ENCODE data around the gene TCF4. TPM values are rescaled to one million over a fixed set of nuclear protein-coding genes. Genes with fewer than 3 reads are reported as not detected.

TCF4 gene
- total RNA-seq, 1 experiment from 2014 or later, result 0.42 TPM

- no peak for ATAC-seq
- BruUV-seq (replicated peaks), result no TSS peak
- intact Hi-C loops (cut with micrococcal nuclease), result no loop called here
- no peaks in the 10 kb centered on the region for H3K36me3 ChIP-seq (ENCODE audit: control insufficient read depth in 1 of 2, insufficient read depth in 2 of 2, low read length in 2 of 2)
- no peaks in the 10 kb centered on the region for H3K9me3 ChIP-seq (ENCODE audit: control insufficient read depth in 1 of 2, insufficient read depth in 1 of 2, low read depth in 1 of 2, low read length in 2 of 2)
- ChIA-PET POLR2A (no interaction called here), CTCF (no interaction called here), RAD21 (ENCODE audit: low non-redundant PET in 1 of 2, low total read pairs in 2 of 2, uncharacterized antibody in 2 of 2, unreplicated experiment in 2 of 2) (no interaction called here)
- no peak overlapping the region for H3K27ac ChIP-seq (ENCODE audit: low read depth, low read length)
- TF ChIP-seq ELF1 (IDR thresholded peaks at IDR 0.05; ENCODE audit: borderline replicate concordance, low read depth) (no peak), CBX3 (IDR thresholded peaks at IDR 0.05; ENCODE audit: low read depth) (no peak), EZH2 (IDR thresholded peaks at IDR 0.05) (no peak), ZFX (IDR thresholded peaks at IDR 0.05) (no peak), ATF3 (IDR thresholded peaks at IDR 0.05) (no peak), SRF (IDR thresholded peaks at IDR 0.05; ENCODE audit: low read depth) (no peak), EZH2phosphoT487 (IDR thresholded peaks at IDR 0.05; ENCODE audit: borderline replicate concordance) (no peak), SIN3A (IDR thresholded peaks at IDR 0.05; ENCODE audit: low read depth) (no peak), RAD21 (IDR thresholded peaks at IDR 0.05; ENCODE audit: low read depth) (no peak), JUND (IDR thresholded peaks at IDR 0.05) (no peak), ZNF274 (IDR thresholded peaks at IDR 0.05; ENCODE audit: low read depth, low read length) (no peak), TCF7L2 (IDR thresholded peaks at IDR 0.05; ENCODE audit: borderline replicate concordance, extremely low read depth, insufficient read depth, insufficient read length) (no peak)
- DNase-seq (ENCODE audit: low read depth, low spot score), result no peak
- no peak overlapping the region for H2AFZ ChIP-seq (ENCODE audit: low read depth, low read length, poor library complexity, severe bottlenecking)
- no peaks in the 10 kb centered on the region; the same call in 1 of the 2 replicates for H3K27me3 ChIP-seq (ENCODE audit: insufficient read depth, low read length)
- no peak overlapping the region for H3K4me2 ChIP-seq (ENCODE audit: low read length)
- H3K9me2 ChIP-seq (ENCODE audit: insufficient read depth), result no peaks in the 10 kb centered on the region
- H3K9ac ChIP-seq (ENCODE audit: low read length), result no peak overlapping the region
- H3K4me1 ChIP-seq (ENCODE audit: control insufficient read depth in 1 of 2, insufficient read depth in 2 of 2, low read length in 2 of 2), result no peaks in the 10 kb centered on the region
- H3K79me2 ChIP-seq (ENCODE audit: insufficient read depth, low read length), result no peaks in the 10 kb centered on the region
- no peaks in the 10 kb centered on the region for H4K20me1 ChIP-seq (ENCODE audit: insufficient read depth)
- no peak overlapping the region for H3K4me3 ChIP-seq (replicated peaks in 1 of 2; ENCODE audit: low read depth in 1 of 2, low read length in 2 of 2)
Measured at GRCh38 chr18:55300421-55300935, 287.5 kb downstream of the TCF4 start.

DNA sequence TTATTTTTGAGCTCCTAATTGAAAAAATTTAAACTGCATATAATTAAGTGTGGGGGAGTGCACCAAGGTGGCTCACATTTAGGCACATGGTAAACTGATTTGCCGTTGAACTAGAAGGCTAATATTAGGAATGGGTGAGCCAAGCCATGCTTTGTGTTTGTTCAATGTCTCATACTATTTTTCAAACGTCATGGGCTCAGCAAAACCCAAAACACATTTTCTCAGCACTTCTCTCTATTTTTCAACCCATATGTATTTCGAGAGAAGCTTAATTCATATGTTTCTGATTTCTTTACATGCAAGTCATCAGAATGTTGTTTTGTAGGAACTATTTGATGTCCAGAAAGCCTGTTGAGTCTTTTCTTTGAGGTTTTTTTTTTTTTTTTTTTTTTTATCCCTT is 291.2 kb downstream of the TCF4 start:
- Histone ChIP-seq H2AFZ (ENCODE audit: low read depth, low read length, poor library complexity, severe bottlenecking) (no peak overlapping the region), H3K4me1 (ENCODE audit: control insufficient read depth in 1 of 2, insufficient read depth in 2 of 2, low read length in 2 of 2) (no peaks in the 10 kb centered on the region), H3K9me3 (ENCODE audit: control insufficient read depth in 1 of 2, insufficient read depth in 1 of 2, low read depth in 1 of 2, low read length in 2 of 2) (no peaks in the 10 kb centered on the region), H3K9me2 (ENCODE audit: insufficient read depth) (no peaks in the 10 kb centered on the region), H3K27ac (ENCODE audit: low read depth, low read length) (no peak overlapping the region), H3K4me3 (replicated peaks in 1 of 2; ENCODE audit: low read depth in 1 of 2, low read length in 2 of 2) (no peak overlapping the region), H3K27me3 (ENCODE audit: insufficient read depth, low read length) (no peaks in the 10 kb centered on the region; the same call in 1 of the 2 replicates), H3K9ac (ENCODE audit: low read length) (no peak overlapping the region), H3K79me2 (ENCODE audit: insufficient read depth, low read length) (no peaks in the 10 kb centered on the region), H3K36me3 (ENCODE audit: control insufficient read depth in 1 of 2, insufficient read depth in 2 of 2, low read length in 2 of 2) (no peaks in the 10 kb centered on the region), H3K4me2 (ENCODE audit: low read length) (no peak overlapping the region), H4K20me1 (ENCODE audit: insufficient read depth) (no peaks in the 10 kb centered on the region)
- BruUV-seq (replicated peaks), result no TSS peak
- CTCF ChIA-PET, result no interaction called here
- DNase-seq (ENCODE audit: low read depth, low spot score) (no peak), ATAC-seq (no peak)
- intact Hi-C loops (cut with micrococcal nuclease), result no loop called here
- POLR2A ChIA-PET, result no interaction called here
- RAD21 ChIA-PET (ENCODE audit: low non-redundant PET in 1 of 2, low total read pairs in 2 of 2, uncharacterized antibody in 2 of 2, unreplicated experiment in 2 of 2), result no interaction called here
- TF ChIP-seq ELF1 (IDR thresholded peaks at IDR 0.05; ENCODE audit: borderline replicate concordance, low read depth) (no peak), CTCF (IDR thresholded peaks at IDR 0.05 in 2 of 3, conservative IDR thresholded peaks at IDR 0.05 in 1 of 3; ENCODE audit: borderline replicate concordance in 1 of 3, insufficient read depth in 1 of 3, low read depth in 2 of 3, low read length in 2 of 3) (no peak), JUND (IDR thresholded peaks at IDR 0.05) (no peak), CEBPB (IDR thresholded peaks at IDR 0.05; ENCODE audit: low read depth) (no peak), FOSL1 (IDR thresholded peaks at IDR 0.05; ENCODE audit: low read depth) (no peak), REST (IDR thresholded peaks at IDR 0.05; ENCODE audit: low read depth) (no peak), RAD21 (IDR thresholded peaks at IDR 0.05; ENCODE audit: low read depth) (no peak), MAX (IDR thresholded peaks at IDR 0.05) (no peak)
